Heart left ventricle (tissue), 13 donors: Measurements from ENCODE around the gene CDH7.

ENCODE experiments used
- POLR2A ChIP-seq, 2 donors: fragments of 450-650 bp; IDR thresholded peaks; one replicate each; pipeline ENCODE4 v1.6.1; 2017; ENCODE audit warnings: antibody characterized with exemption in 2 of 2, mild to moderate bottlenecking in 2 of 2, moderate library complexity in 2 of 2
- TF ChIP-seq, protein P1 (sequence below), 12 donors: fragments of 200-600 bp; sonication (generic) in 4 of 12; IDR thresholded peaks; one replicate each; pipeline versions ENCODE4 v1.5.0 to v1.8.0; 2018 to 2022; ENCODE audit warnings: antibody characterized with exemption in 12 of 12, mild to moderate bottlenecking in 5 of 12
- donor health status: ischemic (EF 13 %, LVEDD 7.1; RV severe dilation, severe dysfunction).
- donor health status: DM: no; HTN: yes; CAD: no.
- donor health status: DM: no; HTN: no; CAD: no.
- donor health status: ischemic (EF 25% LVEDD 6.9; RV normal size, moderate dysfunction).
- donor health status: ischemic (EF 25% LVEDD 5.7; RV mildly dilated, moderate dysfunction).
- donor health status: ischemic (EF 35%, LVEDD 5.7; RV mildly dilated, moderate dysfunction).
- donor health status: nonischemic (EF 11% LVEDD 7.7; RV severe dilation, severe dysfunction).
- donor health status: DM: yes; HTN: yes; CAD: no.
- donor health status: PGD.
- donor health status: ischemic (EF 29% LVEDD 5.4; RV normal size, mild dysfunction).
- donor health status: nonischemic (EF 23%, LVEDD 6.1; RV moderate dilation, normal function).

DNA sequence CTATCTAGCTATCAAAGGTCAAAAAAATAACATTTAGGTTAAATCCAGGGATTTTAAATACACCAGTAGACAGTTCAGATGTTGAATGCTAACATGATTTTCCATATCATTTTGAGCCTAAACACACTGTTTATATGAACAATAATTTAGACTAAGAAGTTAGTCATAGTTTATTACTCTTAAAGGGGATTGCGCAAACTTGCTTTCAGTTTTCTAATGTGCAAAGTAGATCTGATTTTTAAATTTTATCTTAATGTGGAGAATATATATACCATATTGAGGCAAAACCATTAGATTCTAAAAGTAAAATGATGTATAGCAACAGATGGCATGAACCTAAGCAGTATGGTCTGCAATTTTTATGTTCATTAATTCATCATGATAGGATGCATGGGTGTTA is 76.6 kb downstream of the CDH7 start:
- TF ChIP-seq, protein P1, sequence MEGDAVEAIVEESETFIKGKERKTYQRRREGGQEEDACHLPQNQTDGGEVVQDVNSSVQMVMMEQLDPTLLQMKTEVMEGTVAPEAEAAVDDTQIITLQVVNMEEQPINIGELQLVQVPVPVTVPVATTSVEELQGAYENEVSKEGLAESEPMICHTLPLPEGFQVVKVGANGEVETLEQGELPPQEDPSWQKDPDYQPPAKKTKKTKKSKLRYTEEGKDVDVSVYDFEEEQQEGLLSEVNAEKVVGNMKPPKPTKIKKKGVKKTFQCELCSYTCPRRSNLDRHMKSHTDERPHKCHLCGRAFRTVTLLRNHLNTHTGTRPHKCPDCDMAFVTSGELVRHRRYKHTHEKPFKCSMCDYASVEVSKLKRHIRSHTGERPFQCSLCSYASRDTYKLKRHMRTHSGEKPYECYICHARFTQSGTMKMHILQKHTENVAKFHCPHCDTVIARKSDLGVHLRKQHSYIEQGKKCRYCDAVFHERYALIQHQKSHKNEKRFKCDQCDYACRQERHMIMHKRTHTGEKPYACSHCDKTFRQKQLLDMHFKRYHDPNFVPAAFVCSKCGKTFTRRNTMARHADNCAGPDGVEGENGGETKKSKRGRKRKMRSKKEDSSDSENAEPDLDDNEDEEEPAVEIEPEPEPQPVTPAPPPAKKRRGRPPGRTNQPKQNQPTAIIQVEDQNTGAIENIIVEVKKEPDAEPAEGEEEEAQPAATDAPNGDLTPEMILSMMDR (IDR thresholded peaks at IDR 0.05) = no peak
- TF ChIP-seq POLR2A (IDR thresholded peaks at IDR 0.05) = no peak
